NCI-H128 (cell line): ENCODE results near the gene CENPW.

Experiments
- DNase-seq: peaks from one replicate; lab custom pipeline; 2025; ENCODE audit not compliant: unreplicated experiment; lab: John Stamatoyannopoulos, UW

CENPW gene

DNA sequence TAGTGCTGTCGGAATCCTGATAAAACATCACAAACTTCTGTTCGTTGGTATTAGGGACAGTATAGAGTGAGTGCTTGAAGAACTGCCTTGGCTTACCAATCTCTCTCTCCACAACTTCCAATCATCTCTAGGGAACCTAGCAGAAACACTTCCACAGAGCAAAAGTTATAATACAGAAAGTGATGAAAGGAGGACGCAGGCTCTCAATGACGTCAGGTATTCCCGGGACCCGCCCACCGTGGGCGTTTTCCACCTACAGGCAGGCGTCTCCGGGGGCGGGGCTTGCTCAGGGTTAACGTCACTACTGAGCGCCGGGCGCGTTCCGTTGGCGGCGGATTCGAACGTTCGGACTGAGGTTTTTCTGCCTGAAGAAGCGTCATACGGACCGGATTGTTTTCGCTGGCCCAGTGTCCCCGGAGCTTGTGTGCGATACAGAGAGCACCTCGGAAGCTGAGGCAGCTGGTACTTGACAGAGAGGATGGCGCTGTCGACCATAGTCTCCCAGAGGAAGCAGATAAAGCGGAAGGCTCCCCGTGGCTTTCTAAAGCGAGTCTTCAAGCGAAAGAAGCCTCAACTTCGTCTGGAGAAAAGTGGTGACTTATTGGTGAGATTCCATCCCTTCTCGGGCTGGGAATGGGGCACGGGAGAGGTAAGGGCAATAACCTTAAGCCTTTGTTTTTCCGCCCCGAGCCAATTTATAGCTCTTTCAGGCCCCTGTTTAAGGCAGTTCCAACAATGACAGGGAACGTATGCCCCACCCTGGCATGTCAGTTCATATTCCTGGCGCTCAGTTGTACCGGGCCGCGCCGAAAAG lies at the start of gene CENPW:
Gene CENPW, plus strand, starts transcription at position 320 of the 814 bp plus-strand sequence. Its CDS starts 159 bp downstream, at position 479.
- DNase-seq: peak; percentile 69

DNA sequence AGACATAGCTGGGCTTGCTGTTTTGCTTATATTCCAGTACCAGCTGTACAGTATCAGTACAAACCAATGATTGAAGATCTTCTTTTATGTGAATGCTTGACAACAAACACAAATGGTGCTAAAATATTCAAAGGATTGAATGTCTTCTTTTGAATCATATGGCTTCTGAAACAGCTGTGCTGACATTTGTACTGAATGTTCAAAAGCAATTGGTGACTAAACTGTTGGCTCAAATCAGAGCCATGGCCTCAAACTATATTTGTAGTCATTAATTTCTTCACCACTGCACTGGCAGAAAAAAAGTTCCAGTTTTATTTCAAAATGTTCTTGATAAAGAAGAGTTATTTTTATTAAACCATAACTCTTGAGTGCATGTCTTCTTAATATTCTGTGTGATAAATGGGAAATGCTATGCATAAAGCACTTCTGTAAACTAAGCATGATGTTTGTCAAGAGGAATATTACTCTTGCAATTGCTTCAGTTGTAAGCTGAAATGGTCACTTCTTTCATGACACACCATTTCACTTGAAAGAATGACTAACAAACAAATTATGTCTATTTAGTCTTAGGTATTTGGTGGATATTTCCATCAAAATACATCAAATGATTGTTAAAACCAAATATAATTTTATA lies 45.9 kb upstream of the CENPW start:
- no peak for DNase-seq

DNA sequence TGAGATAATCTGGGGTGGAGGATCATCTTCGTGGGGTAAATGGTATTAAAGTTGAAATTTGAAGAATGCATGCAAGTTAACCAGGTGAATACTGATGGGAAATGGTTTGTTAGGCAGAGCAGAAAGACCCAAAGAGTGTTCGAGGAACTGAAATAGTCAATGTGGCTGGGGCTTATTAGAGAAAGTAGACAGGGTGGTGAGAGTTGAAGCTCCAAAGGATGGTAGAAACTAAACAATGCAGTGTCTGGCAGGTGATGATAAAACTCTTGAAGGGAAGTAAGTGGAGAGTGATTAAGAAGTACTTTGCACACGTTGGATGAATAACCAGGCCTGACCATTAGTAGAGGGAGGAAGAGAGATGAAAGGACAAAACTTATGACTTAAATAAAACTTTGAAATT lies 39.8 kb upstream of the CENPW start:
- DNase-seq: no peak

DNA sequence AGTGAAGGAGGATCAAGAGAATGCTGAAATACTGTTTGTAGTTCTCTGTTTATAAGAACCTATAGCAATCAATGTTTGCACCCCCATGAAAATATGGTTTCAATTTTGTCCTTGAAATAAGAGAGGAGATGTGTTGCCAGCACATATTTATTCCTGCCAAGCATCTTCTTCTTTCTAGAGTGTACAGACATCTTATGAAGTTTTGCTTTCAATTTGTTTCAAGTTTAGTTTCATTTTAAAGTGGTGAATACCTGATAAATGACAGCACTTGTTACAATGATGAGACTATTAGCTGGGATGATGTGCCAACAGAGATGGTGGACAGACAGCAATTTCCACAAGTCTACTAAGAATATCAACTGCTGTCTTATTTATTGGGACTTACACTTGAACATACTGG lies 39.2 kb upstream of the CENPW start:
- DNase-seq: no peak

DNA sequence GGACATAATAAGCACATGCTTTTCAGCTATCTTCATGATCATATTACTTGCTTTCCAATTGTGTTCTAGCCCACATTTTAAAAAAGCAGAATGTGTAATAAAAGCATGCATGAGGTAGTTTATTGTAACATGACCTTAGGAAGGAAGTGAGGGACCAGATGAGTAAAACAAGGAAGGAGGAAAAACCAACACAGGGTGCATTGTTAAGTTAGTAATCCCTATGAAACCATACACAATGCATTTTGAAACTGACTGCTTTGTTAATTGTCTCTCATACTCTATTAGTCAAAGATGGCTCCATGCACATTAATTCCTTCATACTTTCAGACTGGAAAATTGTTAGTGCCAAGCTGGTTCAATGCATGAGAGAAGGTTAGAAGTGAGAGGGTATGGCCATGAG lies 37.7 kb upstream of the CENPW start:
- no peak for DNase-seq

DNA sequence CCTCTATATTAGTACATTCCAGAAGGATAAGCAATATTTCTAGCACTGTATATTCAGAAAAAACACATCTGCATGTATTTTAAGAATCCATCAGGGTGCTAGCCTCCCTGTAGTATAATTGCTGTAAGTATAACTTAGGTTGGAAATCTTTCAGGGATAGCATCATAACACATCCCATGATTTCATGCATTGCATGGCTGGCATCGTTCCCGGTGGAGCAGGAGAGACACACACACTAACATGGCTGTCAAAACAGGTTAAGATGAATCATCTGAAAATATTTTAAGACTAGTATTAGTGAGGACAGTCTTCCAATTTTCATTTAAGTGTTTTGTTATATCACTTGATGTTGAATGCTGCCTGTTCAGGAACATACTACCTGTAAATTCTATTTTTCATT lies 32.1 kb upstream of the CENPW start:
- no peak for DNase-seq

DNA sequence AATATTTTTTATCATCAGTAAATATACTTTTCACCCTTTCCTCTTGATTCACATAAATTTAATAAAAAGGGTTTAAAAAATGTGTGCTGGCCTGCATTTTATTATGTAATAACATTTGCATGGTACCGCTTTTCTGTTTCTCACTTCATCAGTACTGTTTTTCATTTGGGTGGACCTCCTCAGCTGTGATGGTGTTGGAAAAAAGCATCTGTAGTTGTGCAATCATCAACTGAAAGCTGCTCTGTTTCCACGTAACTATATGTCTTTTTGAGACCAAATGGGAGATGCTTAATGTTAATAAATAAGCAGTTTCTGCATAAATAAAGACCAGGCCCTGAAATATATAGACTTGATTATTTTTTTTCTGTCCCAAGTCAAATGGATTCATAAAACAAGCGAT lies 31.6 kb upstream of the CENPW start:
- DNase-seq: no peak

DNA sequence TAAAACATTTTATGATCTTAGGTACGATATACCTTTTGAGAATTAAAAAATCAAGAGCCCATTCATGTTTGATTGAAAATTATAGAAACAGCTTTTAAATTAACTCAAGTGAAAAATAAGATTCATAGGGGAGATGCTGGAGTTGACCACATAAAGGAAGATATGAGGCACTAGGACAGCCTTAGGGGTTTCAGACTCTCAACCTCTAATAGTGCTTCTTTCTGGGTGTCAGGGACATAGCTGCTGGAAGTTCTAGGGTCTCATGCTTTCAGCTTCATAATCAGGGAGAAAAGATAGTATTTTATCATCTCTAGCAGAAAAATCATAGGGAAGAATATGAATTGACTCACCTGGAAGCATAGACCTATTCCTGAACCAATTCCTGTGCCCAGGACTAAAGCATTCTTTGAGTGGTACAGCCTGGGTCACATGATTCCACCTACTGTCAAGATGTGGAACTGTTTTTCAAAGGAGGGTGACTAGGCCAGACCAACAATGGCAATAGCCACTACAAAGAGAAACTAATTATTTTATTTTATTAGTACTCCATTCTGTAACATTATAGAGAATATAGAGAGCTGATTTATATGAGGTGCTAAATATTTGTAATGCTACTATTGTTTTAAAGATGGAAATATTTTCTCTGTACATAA lies 27.8 kb upstream of the CENPW start:
- DNase-seq: no peak

DNA sequence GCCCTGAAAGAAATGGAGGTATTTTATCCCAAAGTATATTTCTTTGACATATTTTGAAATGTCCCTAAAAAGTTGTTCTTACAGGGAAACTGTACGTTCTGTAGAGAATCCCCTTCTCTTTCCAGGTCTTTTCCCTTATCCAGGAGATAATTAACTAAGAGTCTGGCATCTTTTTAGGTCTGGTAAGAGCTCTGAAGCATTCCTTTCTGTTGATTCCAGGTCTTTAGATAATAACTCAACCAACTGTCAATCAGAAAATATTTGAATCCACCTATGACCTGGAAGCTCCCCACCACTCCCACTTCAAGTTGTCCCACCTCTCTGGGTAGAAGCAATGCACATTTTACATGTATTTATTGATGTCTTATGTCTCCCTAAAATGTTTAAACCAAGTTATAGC lies 26.0 kb upstream of the CENPW start:
- no peak for DNase-seq

DNA sequence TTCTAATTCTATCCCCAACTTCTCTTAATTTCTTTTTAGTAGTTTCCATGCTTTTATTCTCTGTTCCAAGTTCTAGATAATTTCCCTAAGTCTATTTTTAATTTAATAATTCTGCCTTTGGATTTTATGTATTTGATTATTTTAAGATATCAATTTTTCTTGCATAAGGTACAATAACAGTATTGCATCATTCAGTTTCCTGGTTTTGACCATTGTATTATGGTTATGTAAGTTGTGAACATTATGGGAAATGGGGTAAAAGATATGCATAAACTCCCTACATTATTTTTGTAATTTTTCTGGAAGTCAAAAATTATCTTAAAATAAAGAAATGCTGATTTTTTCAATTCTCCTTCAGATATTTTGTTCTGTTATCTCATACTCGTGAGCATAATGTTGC lies 21.1 kb upstream of the CENPW start:
- DNase-seq: no peak

DNA sequence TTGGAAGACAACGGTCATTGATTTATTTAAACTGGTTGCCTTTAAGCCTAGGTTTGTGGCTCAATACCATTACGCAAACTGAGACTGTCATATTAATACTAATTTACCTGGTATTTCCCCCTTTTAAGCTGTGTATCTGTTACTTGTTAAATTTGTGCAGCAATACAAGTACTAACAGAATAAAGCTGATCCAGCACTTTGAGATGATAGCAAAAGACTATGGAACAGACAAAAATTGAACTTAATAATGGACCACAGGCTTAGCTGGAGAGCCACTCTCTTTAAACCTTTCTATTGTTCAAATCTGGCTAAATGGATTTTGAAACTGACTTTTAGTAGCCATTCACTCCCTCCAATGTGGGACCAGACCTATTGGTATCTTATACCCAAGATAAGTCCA lies 6.2 kb upstream of the CENPW start:
- no peak for DNase-seq

DNA sequence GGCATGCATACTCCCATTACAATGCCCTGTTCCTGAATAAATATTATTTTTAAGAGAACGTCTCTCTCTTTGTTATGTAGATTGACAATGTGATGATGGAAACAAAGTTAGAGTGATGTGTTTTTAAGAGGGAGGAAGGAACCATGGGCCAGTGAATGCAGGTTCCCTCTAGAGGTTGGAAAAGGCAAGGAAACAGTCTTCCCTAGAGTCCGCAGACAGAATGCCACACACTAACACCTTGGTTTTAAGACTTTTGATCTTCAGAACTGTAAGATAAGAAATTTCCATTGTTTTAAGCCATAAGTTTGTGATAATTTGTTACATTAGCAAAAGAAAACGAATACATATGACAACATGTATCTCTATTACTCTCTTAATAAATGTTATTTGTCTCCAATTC lies 4.7 kb upstream of the CENPW start:
- DNase-seq: no peak

DNA sequence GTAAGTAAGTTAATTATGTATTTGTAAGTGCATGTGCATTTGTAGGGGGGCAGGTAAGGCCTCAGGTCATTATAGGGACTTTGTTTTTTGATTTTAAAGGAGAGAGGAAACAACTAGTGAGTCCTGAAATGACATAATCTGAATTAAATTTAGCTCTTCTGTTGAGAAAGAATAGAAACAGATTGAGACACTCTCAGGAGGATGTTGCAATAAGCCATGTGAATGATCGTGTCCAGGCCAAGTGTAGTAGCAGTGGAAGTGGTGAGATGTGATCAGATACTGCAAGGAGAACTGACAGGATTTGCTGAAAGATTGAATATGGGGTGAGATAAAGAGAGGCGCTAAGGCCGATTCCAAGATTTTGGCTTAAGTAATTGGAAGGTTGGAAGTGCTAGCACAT lies 2.6 kb upstream of the CENPW start:
- DNase-seq: no peak

DNA sequence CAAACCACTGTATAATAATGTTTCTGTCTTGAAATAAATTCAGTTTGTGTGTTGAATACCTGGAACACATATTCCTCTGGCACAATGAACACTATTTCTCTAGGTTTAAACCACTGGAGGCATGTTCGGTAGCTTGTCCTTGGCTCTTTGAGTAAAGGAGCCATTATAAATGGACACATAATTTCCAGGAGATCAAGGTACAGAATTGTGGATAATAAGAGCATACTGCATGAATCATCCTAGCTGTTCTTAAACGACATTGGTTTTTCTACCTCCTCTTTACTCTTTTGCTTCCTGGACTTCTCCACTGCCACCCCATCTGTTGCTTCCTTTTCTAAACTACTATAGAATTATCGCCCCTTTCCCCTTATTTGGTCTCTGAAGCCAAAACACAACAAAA lies 1.2 kb downstream of the CENPW start:
- DNase-seq: no peak

DNA sequence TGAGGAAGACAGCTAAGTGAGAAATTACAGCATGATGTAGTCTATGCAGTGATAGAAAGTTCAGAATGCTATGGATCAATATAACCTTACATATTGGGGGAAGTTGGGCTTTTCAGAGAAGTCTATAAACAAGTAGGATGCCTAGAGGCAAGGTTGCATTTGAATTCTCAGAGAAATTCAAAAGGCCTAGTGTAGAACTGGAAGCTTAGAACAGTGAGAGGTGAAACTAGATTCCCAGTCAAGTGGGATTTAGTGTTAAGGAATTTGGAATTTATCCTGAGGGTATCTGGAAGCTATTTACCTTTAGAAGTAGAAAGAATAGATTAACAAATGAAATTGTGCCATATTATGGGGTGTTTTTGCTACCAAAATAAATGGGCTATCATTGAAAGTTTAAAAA lies 4.3 kb downstream of the CENPW start:
- no peak for DNase-seq

DNA sequence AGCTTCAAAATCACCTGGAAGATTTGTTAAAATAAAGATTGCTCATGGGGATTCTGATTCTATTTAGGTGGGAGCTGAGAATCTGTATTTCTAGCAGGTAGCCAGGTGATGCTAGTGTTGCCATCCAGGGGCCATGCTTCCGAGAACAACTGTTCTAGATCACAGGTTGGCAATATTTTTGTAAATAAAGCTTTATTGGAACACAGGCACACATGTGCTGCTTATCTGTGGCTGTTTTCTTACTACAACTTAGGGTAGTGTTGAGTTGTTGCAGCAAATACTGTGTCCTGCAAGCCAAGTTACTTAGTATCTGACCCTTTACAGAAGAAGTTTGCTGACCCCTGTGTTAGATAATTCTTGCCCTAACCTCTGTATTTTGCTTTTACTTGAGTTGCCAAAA lies 12.0 kb downstream of the CENPW start:
- DNase-seq: no peak

DNA sequence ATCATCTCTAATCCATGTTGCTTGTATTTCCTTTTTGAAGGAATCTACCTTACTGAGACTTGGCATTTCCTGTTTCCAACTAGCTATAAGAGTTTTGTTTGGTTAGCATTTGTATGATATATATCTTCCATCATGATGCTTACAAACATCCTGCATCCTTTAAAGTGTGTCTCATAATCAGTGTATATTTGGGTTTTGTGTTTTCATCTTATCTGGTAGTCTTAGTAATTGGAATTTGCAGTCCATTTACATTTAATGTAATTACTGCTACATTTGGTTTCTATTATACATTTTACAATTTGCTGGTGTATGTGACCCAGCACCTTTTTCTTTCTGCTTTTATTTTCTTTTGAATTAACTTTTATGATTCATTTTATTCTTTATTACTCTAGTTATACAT lies 12.6 kb downstream of the CENPW start:
- no peak for DNase-seq

DNA sequence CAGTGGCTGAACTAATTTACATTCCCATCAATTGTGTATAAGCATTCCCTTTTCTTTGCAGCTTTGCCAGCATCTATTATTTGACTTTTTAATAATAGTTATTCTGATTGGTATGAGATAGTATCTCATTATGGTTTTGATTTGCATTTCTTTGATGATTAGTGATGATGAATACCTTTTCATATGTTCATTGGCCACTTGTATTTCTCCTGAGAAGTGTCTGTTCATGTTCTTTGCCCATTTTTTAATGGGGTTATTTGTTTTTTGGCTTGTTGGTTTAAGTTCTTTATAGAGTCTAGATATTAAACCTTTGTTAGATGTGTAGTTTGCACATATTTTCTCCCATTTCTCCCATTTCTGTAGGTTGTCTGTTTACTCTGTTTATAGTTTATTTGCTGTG lies 16.6 kb downstream of the CENPW start:
- DNase-seq: no peak

DNA sequence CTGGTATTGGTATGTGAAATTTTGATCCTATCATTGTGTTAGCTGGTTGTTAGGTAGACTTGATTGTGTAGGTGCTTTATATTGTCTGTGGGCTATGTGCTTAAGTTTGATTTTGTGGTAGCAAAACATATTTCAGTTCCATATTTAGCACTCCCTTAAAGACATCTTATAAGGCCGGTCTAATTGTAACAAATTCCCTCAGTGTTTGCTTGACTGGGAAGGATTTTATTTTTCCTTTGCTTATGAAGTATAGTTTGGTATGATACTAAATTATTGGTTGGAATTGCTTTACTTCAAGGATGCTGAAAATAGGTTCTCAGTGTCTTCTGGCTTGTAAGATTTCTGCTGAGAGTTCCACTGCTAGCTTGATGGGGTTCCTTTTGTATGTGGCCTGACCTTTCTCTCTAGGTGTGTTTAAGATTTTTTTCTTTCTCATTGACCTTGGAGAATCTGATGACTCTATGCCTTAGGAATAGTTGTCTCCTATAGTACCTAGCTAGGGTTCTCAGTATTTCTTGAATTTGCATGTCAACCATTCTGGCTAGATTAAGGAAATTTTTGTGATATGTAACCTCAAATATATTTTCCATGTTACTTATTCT lies 20.1 kb downstream of the CENPW start:
- no peak for DNase-seq

DNA sequence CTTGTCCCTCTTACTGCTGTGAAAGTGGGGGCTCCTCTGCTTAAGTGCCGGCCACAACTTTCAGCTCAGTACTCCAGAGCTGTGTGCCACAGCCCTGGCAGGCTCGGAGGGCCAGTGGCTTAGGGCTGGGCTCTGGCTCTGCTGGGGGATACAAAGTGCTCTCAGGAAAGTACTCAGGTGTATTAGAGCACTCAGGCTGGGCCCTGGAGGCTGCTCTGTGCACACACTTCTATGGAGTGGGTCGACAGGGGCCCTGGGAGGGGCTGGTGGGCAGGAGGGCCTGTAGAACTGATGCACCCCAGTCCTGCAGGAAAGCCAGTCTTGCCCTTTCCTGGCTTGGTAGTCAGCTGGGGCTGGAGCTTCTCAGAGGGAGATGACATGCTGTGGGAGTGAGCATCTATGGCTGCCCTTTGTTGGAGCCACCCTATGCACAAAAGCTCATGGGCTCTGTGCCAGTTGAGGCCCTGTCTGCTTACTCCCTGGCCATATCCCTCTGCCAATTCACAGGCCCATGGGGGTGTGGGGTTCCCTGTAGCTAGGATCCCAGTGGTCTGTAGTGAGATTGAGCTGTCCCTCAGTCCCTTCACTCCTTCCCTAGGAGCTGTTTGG lies 22.0 kb downstream of the CENPW start:
- DNase-seq: no peak

DNA sequence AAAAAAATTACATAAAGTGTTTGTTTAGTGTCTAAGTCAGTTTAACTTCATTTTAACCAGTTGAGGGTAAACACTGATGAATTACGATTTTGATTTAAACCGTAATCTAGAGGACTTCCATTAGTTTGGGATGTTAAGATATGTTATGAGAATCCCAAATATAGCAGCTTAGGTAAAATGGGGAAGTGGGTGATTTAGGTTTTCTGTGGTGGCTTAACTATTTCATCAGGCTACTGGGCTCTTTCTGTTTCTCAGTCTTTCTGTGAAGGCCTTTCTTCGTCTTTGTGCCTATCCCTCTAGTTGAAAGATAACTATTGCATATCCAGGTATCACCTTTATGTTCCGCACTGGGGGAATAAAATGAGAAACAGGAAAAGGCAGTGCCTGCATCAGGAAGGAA lies 27.9 kb downstream of the CENPW start:
- DNase-seq: no peak

DNA sequence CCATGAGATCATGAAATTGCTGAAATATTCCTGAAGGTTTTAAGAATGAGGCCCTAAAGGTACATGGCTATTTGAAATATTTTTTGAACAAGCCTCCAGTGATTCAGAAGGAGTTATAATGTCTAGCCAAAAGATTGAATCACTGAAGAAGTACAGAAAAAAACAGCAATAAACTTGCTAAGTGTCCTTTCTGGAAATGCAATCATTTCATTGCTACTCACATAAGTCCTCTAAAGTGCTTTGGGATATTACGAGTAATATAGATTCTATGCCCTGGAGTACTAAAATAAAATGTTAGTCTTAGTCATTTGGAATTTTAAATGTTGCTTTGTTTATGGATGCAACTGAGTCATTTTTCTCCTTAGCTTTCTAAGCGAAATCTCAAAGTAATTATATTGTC lies 32.7 kb downstream of the CENPW start:
- DNase-seq: no peak
